Activated T-cell treated with anti-CD3 and anti-CD28 coated beads, Interleukin-2, amount 50 U/mL, for 4 hours (primary cell): ENCODE results near the gene KLHDC10. TPM values are rescaled to one million over a fixed set of nuclear protein-coding genes. Genes with fewer than 3 reads are reported as not detected.
"Not testable (repeated sequence)": the region's sequence is repeated elsewhere in the genome, so short reads cannot be mapped to it uniquely, and the experiment has no call there.

ENCODE experiments used
- ATAC-seq, 2 donors: fragments of 200-7000 bp; cut with Tn5 transposase; one replicate each; pipeline ENCODE4 v1.10.0; 2021
- DNase-seq: peaks from one replicate; pipeline ENCODE4 v3.0.0-alpha.2; 2020
- H3K27me3 Mint-ChIP-seq: one replicate; pipeline ENCODE4 v1.8.0; 2021; ENCODE audit warnings: low read depth, mixed read lengths
- H3K36me3 Mint-ChIP-seq: one replicate; pipeline ENCODE4 v1.8.0; 2022; ENCODE audit warnings: mixed read lengths; ENCODE audit not compliant: insufficient read depth
- H3K4me1 Mint-ChIP-seq: one replicate; pipeline ENCODE4 v1.8.0; 2021; ENCODE audit warnings: low read depth, mixed read lengths
- H3K4me3 Mint-ChIP-seq: one replicate; pipeline ENCODE4 v1.8.0; 2021; ENCODE audit warnings: mild to moderate bottlenecking, moderate library complexity, mixed read lengths
- H3K9me3 Mint-ChIP-seq: one replicate; pipeline ENCODE4 v1.8.0; 2021; ENCODE audit warnings: mixed read lengths
- total RNA-seq, 3 donors: library from RNA; stranded (reverse); gene quantifications; one replicate each; pipeline ENCODE4 v1.2.1, GENCODE V29; 2021

Gene KLHDC10
- total RNA-seq, 3 donors from 2014 or later = 13.1 to 15.4 (median 14.9) TPM

DNA sequence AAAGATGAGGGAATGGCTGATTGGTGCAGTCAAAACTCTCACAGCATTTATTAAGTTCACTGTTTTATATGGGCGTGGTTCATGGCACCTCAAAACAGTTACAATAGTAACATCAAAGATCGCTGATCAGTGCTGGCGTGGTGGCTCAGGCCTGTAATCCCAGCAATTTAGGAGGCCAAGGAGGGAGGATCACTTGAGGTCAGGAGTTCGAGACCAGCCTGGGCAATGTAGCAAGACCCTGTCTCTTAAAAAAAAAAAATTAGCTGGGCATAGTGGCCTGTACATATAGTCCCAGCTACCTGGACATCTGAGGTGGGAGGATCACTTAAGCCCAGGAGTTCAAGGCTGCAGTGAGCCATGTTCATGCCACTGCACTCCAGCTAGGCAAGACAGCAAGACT, 48.5 kb downstream of the KLHDC10 start:
- DNase-seq (no peak), ATAC-seq (no peak)
- Mint-ChIP-seq H3K4me3 (no peak overlapping the region), H3K9me3 (no peaks in the 10 kb centered on the region), H3K36me3 (peaks cover 27% of the 10 kb centered on the region), H3K27me3 (no peaks in the 10 kb centered on the region), H3K4me1 (peaks cover 4% of the 10 kb centered on the region)

- no peaks in the 10 kb centered on the region for H3K27me3 Mint-ChIP-seq
- H3K36me3 Mint-ChIP-seq = peaks cover 38% of the 10 kb centered on the region
- ATAC-seq (no peak), DNase-seq (no peak)
- no peak overlapping the region for H3K4me3 Mint-ChIP-seq
- no peaks in the 10 kb centered on the region for H3K9me3 Mint-ChIP-seq
- no peaks in the 10 kb centered on the region for H3K4me1 Mint-ChIP-seq
Observed at GRCh38 chr7:130123501-130123900, 53.2 kb downstream of the KLHDC10 start.

GRCh38 chr7:130124711-130125110, 54.4 kb downstream of the KLHDC10 start:
- Mint-ChIP-seq H3K9me3 (no peaks in the 10 kb centered on the region), H3K4me1 (no peaks in the 10 kb centered on the region), H3K27me3 (no peaks in the 10 kb centered on the region), H3K4me3 (no peak overlapping the region), H3K36me3 (peaks cover 43% of the 10 kb centered on the region)
- DNase-seq (no peak), ATAC-seq (no peak)

GRCh38 chr7:130126840-130127239, 56.5 kb downstream of the KLHDC10 start:
- not testable (repeated sequence) for H3K27me3 Mint-ChIP-seq, DNase-seq, H3K4me1 Mint-ChIP-seq, H3K4me3 Mint-ChIP-seq, H3K9me3 Mint-ChIP-seq, ATAC-seq
- H3K36me3 Mint-ChIP-seq = peaks cover 51% of the 10 kb centered on the region

DNA sequence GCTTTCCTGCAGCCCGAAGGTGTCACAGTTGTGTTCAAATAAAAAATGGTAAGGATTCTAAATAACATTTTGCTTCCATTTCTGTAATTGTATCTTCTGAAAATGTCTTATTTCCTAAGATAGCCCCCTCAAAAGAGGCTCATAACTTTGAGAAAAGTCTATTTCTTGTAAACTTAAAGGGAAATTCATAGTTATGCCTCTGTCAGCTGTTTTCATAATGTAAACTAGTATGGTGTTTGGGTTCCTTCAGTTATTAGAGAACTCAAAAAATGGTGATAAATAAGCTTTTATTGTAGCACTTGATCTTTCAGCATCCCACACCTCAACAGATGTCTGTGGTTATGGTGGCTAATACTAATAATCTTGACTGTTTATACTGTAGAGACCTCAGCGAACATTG, 57.1 kb downstream of the KLHDC10 start:
- H3K36me3 Mint-ChIP-seq = peaks cover 51% of the 10 kb centered on the region
- DNase-seq (no peak), ATAC-seq (no peak)
- no peak overlapping the region for H3K4me3 Mint-ChIP-seq
- H3K9me3 Mint-ChIP-seq = no peaks in the 10 kb centered on the region
- H3K27me3 Mint-ChIP-seq = no peaks in the 10 kb centered on the region
- H3K4me1 Mint-ChIP-seq = no peaks in the 10 kb centered on the region

GRCh38 chr7:130127821-130128317, 57.5 kb downstream of the KLHDC10 start:
- H3K9me3 Mint-ChIP-seq = no peaks in the 10 kb centered on the region
- peaks cover 48% of the 10 kb centered on the region for H3K36me3 Mint-ChIP-seq
- H3K4me3 Mint-ChIP-seq = no peak overlapping the region
- no peaks in the 10 kb centered on the region for H3K4me1 Mint-ChIP-seq
- DNase-seq = no peak
- H3K27me3 Mint-ChIP-seq = no peaks in the 10 kb centered on the region
- no peak for ATAC-seq

DNA sequence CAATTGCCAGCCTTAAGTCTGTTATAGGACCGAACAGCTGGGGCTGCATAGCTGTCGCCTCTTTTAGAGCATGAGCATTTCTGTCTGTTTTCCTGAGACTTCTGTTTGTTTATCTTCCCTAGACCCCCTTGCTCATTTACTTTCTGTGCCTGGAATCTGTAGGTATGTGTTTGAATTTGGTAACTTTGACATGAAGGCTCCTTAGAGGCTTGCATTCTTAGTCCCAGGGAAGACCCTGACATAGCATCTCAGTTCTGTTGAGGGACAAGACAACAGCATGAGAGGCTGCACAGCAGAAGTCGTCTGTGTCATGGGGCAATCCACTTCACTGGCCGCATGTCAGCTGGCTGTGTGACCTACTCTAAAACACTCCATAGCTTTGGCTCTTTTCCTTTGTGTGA, 58.7 kb downstream of the KLHDC10 start:
- Mint-ChIP-seq H3K4me1 (no peaks in the 10 kb centered on the region), H3K9me3 (no peaks in the 10 kb centered on the region), H3K36me3 (peaks cover 49% of the 10 kb centered on the region), H3K4me3 (no peak overlapping the region), H3K27me3 (no peaks in the 10 kb centered on the region)
- ATAC-seq (no peak), DNase-seq (no peak)

- H3K4me1 Mint-ChIP-seq = peaks cover 9% of the 10 kb centered on the region
- ATAC-seq (no peak), DNase-seq (no peak)
- no peaks in the 10 kb centered on the region for H3K9me3 Mint-ChIP-seq
- H3K27me3 Mint-ChIP-seq = no peaks in the 10 kb centered on the region
- H3K36me3 Mint-ChIP-seq = peaks cover 55% of the 10 kb centered on the region
- no peak overlapping the region for H3K4me3 Mint-ChIP-seq
Observed at GRCh38 chr7:130131191-130131834, 61.0 kb downstream of the KLHDC10 start.

DNA sequence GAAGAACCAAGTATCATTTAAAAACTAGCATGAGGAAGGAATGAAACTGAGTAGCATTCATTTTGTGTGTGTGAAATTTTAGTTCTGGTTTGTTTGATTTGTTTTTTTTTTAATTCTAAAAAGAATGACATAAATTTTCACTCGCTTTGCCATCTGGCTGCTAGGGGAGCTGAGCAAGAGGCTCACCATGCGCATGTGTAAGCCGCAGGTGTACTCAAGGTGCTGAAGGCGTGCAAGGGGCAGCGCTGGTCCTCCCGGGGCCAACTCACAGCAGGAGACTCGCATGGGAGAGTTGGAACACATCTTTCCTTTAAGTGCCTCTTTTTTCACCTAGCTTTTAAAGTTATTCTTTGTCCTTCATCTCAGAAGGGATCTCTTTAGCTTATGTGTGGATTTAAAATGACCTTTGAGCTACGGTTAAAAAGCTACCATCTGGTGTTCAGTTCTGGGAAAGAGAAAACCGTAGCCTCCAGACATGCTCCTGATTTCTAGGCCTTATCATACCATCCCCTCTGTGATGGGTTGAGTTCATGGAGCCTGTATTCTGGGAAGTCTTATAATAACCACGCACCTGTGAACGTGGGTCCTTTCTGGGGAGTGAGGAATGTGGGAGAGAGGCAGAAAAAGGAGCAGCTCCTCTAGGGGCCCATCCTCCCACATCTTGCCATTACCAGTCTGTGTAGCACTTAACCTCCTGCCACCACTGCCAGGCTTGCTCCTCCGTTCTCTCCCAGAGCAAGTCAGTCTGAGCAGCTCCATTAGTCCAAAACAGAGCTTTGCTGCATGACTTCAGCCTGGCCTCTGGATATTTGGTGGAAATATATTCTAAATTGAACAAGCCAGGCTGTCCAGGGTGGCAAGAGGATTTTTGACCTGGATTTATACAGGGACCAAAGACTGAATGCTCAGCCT, 61.9 kb downstream of the KLHDC10 start:
- H3K9me3 Mint-ChIP-seq = no peaks in the 10 kb centered on the region
- no peak for ATAC-seq
- H3K36me3 Mint-ChIP-seq = peaks cover 52% of the 10 kb centered on the region
- H3K4me3 Mint-ChIP-seq = no peak overlapping the region
- no peak for DNase-seq
- H3K27me3 Mint-ChIP-seq = no peaks in the 10 kb centered on the region
- peaks cover 13% of the 10 kb centered on the region for H3K4me1 Mint-ChIP-seq

GRCh38 chr7:130133029-130133782, 62.9 kb downstream of the KLHDC10 start:
- DNase-seq (no peak), ATAC-seq (no peak)
- H3K9me3 Mint-ChIP-seq = no peaks in the 10 kb centered on the region
- H3K27me3 Mint-ChIP-seq = no peaks in the 10 kb centered on the region
- peaks cover 50% of the 10 kb centered on the region for H3K36me3 Mint-ChIP-seq
- H3K4me3 Mint-ChIP-seq = no peak overlapping the region
- H3K4me1 Mint-ChIP-seq = peaks cover 13% of the 10 kb centered on the region

- Mint-ChIP-seq H3K36me3 (peaks cover 45% of the 10 kb centered on the region), H3K9me3 (no peaks in the 10 kb centered on the region), H3K4me1 (peaks cover 13% of the 10 kb centered on the region), H3K4me3 (no peak overlapping the region), H3K27me3 (no peaks in the 10 kb centered on the region)
- ATAC-seq = no peak
- DNase-seq = no peak
Observed at GRCh38 chr7:130134106-130134636, 63.8 kb downstream of the KLHDC10 start.

- H3K4me3 Mint-ChIP-seq = no peak overlapping the region
- DNase-seq = no peak
- no peaks in the 10 kb centered on the region for H3K27me3 Mint-ChIP-seq
- H3K4me1 Mint-ChIP-seq = peaks cover 13% of the 10 kb centered on the region
- ATAC-seq = no peak
- H3K9me3 Mint-ChIP-seq = no peaks in the 10 kb centered on the region
- peaks cover 42% of the 10 kb centered on the region for H3K36me3 Mint-ChIP-seq
Observed at GRCh38 chr7:130134726-130135125, 64.4 kb downstream of the KLHDC10 start.

- no peaks in the 10 kb centered on the region for H3K9me3 Mint-ChIP-seq
- peaks cover 38% of the 10 kb centered on the region for H3K36me3 Mint-ChIP-seq
- no peaks in the 10 kb centered on the region for H3K27me3 Mint-ChIP-seq
- DNase-seq (no peak), ATAC-seq (no peak)
- H3K4me1 Mint-ChIP-seq = peaks cover 13% of the 10 kb centered on the region
- no peak overlapping the region for H3K4me3 Mint-ChIP-seq
Observed at GRCh38 chr7:130135208-130136205, 65.2 kb downstream of the KLHDC10 start.
